SJCRH30 (cell line): ENCODE data around the gene ARL15. TPM values are rescaled to one million over a fixed set of nuclear protein-coding genes. Genes with fewer than 3 reads are reported as not detected.

Experiments
- DNase-seq, 2 experiments: peaks; one replicate each; pipeline ENCODE4 v3.0.0-alpha.2; 2015 to 2020
- H3K27ac ChIP-seq: fragments of 250-450 bp; sonication (Bioruptor Pico); 2 replicates; pipeline ENCODE4 v1.5.1; 2020; ENCODE audit warnings: mild to moderate bottlenecking, moderate library complexity
- H3K27me3 ChIP-seq: fragments of 250-450 bp; sonication (Bioruptor Pico); 2 replicates; pipeline ENCODE4 v1.5.1; 2020; ENCODE audit warnings: mild to moderate bottlenecking, moderate library complexity
- H3K36me3 ChIP-seq: fragments of 250-450 bp; sonication (Bioruptor Pico); 2 replicates; pipeline ENCODE4 v1.5.1; 2020; ENCODE audit warnings: mild to moderate bottlenecking, moderate library complexity
- H3K4me1 ChIP-seq: fragments of 250-450 bp; sonication (Bioruptor Pico); 2 replicates; pipeline ENCODE4 v1.5.1; 2020; ENCODE audit warnings: mild to moderate bottlenecking, moderate library complexity
- H3K4me3 ChIP-seq: fragments of 250-450 bp; sonication (Bioruptor Pico); 2 replicates; pipeline ENCODE4 v1.5.1; 2020; ENCODE audit warnings: mild to moderate bottlenecking, moderate library complexity
- H3K9me3 ChIP-seq: fragments of 250-450 bp; sonication (Bioruptor Pico); replicated peaks from 2 replicates; pipeline ENCODE4 v1.5.1; 2020; ENCODE audit warnings: mild to moderate bottlenecking, moderate library complexity
- total RNA-seq: library from RNA; depleted of rRNA; stranded (reverse); fragments of >200 nt; shearing (Covaris generic); gene quantifications from 2 replicates; pipeline ENCODE4 v1.2.3, GENCODE V29; 2014

Gene ARL15
- total RNA-seq, 1 experiment from 2014 or later = 21.5 TPM

DNA sequence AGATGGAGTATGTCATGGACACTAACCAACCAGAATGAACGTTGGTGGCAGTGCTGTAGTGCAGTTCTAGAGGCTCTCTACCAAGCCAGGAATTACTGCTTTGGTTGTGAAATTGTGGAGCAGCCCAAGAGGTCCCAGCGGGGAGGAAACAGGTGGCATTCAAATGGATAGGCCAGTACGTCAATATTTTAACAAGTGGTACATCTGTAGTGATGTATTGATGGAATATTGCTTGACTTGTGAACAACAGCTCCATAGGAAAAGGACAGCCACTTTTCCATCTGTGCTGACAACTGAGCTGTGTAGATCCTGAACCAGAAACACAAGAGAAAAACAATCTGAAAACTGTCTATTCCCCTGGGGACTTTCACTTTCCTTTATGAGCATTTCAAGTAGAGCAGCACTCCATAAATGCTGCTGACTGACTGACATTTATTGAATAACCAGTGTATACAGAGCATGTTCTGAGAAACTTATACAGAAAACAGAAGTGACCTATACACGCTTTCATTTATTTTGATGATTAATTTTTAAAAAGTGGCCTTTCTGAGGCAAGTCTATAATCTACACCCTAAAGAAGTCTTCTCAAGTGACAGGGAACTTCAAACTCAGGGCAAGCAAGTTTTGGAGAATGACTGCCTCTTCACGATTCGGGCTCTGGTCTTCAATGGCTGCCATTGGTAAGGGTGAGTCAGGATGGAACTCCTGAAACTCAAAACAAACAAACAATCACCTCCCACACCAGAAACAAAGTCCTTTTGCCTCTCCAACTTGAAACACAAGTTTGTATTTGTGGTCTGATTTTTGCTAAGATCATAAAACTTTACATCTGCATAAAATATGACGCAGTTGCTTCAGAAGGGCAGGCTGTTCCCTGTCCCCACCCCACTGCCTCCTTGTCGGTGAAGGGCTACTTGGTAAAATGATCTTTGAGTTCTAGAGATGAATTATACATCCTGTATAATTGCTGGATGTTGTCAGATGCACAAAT, 387.6 kb downstream of the ARL15 start:
- Histone ChIP-seq H3K27me3 (no peaks in the 10 kb centered on the region), H3K36me3 (no peaks in the 10 kb centered on the region), H3K9me3 (no peaks in the 10 kb centered on the region), H3K27ac (no peak overlapping the region), H3K4me1 (peaks cover 12% of the 10 kb centered on the region), H3K4me3 (no peak overlapping the region)
- no peak for DNase-seq

DNA sequence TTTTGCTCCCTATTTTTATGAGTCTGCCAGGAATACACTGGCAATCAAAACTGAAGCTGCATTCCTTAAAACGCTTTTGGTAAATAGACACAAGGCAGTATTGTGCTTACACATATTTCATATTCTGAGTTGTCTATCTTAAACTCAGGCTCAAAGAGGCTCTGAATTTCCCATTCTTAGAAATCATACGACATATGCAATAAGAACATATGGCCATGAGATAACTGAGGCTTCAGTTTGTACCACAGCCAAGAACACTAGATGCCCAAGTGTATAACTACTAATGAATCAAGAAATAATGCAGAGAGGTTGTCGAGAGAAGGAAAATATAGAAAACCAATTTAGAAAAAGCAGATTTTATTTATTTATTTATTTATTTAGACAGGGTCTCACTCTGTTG, 392.5 kb downstream of the ARL15 start:
- no peak for DNase-seq
- H3K9me3 ChIP-seq = no peaks in the 10 kb centered on the region
- peaks cover 9% of the 10 kb centered on the region for H3K4me1 ChIP-seq
- no peaks in the 10 kb centered on the region for H3K27me3 ChIP-seq
- no peaks in the 10 kb centered on the region for H3K36me3 ChIP-seq
- H3K4me3 ChIP-seq = no peak overlapping the region
- no peak overlapping the region for H3K27ac ChIP-seq

GRCh38 chr5:53917095-53917494, 393.3 kb downstream of the ARL15 start:
- H3K27ac ChIP-seq = no peak overlapping the region
- no peak for DNase-seq
- no peaks in the 10 kb centered on the region for H3K9me3 ChIP-seq

DNA sequence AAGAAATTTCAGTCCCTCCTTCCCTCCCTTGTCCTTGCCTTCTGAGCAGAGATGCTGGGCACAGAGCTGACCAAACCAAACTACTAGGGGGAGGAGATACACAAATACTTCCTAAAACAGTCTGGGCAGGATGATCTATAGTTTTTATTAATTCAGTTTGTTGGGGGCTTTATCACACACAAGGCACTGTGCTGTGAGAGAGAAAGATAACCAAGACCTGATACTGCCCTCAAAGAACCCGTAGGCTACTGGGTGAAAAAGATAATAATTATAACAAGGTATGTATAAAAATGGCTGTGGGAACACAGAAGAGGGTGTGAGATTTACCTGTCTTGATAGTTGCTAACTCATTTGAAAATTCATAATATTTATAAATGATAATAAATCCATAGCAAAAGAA, 395.3 kb downstream of the ARL15 start:
- Histone ChIP-seq H3K4me3 (no peak overlapping the region), H3K27ac (no peak overlapping the region), H3K27me3 (no peaks in the 10 kb centered on the region), H3K4me1 (peaks cover 10% of the 10 kb centered on the region), H3K9me3 (no peaks in the 10 kb centered on the region), H3K36me3 (no peaks in the 10 kb centered on the region)
- DNase-seq = no peak

More at GRCh38 chr5:53917095-53917494, 393.3 kb downstream of the ARL15 start:
- H3K4me1 ChIP-seq = peaks cover 9% of the 10 kb centered on the region
- no peak overlapping the region for H3K4me3 ChIP-seq
- H3K36me3 ChIP-seq = no peaks in the 10 kb centered on the region
- H3K27me3 ChIP-seq = no peaks in the 10 kb centered on the region

DNA sequence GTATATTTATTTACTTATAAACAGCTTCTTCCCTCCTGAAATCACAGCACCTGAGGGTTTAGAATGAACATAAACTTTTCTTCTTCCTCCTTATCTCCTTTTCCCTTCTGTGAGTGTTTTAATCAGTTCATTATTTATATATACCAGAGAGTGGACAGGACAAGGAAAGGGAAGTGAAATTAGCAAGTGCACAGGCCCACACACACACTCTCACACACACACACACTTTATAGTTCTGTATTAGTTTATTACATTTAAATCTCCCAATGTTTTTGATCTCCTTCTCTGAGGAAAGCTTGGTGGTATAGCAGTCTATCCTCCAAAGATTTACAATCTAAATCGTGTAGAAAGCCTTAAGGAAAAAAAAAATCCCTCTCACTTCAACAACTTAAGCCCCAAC, 396.4 kb downstream of the ARL15 start:
- Histone ChIP-seq H3K4me1 (peaks cover 4% of the 10 kb centered on the region; the same call in 1 of the 2 replicates), H3K4me3 (no peak overlapping the region), H3K27me3 (no peaks in the 10 kb centered on the region), H3K9me3 (no peaks in the 10 kb centered on the region), H3K36me3 (no peaks in the 10 kb centered on the region), H3K27ac (no peak overlapping the region)
- DNase-seq = no peak

DNA sequence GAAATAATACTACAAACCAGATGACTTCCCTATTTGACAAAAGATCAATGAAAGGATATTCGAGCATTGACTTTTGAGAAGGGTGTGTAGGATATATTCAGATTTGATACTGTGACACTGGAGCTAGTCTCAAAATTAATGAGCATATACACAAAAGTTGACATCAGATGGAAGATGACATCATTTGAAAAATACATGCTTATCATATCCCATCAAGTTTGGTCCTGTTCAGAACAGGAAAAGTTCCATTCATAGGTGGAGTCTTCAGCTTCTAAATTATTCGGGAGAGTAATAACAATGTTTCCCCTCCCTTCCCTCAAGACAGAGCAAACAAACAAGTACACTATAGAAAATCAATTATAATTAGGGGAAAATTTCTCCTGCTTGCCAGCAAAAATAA, 401.6 kb downstream of the ARL15 start:
- Histone ChIP-seq H3K4me3 (no peak overlapping the region), H3K36me3 (no peaks in the 10 kb centered on the region), H3K9me3 (0 out of 2 replicates have a peak, but pooled peaks cover 3% of the 10 kb centered on the region), H3K4me1 (peaks cover 2% of the 10 kb centered on the region; the same call in 1 of the 2 replicates), H3K27me3 (no peaks in the 10 kb centered on the region), H3K27ac (no peak overlapping the region)
- DNase-seq = no peak

DNA sequence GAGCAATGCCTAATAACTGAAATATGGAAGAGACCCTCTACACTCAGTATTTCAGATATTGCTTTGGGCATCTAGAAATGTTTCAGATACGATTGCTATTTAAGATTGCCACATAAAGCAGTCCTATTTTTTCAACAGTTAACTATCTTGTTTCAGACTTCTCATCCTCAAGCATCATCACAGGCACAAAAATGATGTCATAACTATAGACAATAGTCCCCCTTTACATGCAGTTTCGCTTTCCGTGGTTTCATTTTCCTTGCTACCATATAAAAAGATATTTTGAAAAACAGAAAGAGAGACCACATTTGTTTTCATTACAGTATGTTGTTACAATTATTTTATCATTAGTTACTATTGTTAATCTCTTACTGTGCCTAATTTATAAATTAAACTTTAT, 402.5 kb downstream of the ARL15 start:
- Histone ChIP-seq H3K27ac (no peak overlapping the region), H3K36me3 (no peaks in the 10 kb centered on the region), H3K4me1 (peaks cover 2% of the 10 kb centered on the region; the same call in 1 of the 2 replicates), H3K27me3 (no peaks in the 10 kb centered on the region), H3K9me3 (0 out of 2 replicates have a peak, but pooled peaks cover 3% of the 10 kb centered on the region), H3K4me3 (no peak overlapping the region)
- DNase-seq = no peak

GRCh38 chr5:53906736-53907135, 403.6 kb downstream of the ARL15 start:
- no peak for DNase-seq
- Histone ChIP-seq H3K4me1 (peaks cover 2% of the 10 kb centered on the region; the same call in 1 of the 2 replicates), H3K27ac (no peak overlapping the region), H3K36me3 (no peaks in the 10 kb centered on the region), H3K27me3 (no peaks in the 10 kb centered on the region), H3K4me3 (no peak overlapping the region), H3K9me3 (0 out of 2 replicates have a peak, but pooled peaks cover 3% of the 10 kb centered on the region)

DNA sequence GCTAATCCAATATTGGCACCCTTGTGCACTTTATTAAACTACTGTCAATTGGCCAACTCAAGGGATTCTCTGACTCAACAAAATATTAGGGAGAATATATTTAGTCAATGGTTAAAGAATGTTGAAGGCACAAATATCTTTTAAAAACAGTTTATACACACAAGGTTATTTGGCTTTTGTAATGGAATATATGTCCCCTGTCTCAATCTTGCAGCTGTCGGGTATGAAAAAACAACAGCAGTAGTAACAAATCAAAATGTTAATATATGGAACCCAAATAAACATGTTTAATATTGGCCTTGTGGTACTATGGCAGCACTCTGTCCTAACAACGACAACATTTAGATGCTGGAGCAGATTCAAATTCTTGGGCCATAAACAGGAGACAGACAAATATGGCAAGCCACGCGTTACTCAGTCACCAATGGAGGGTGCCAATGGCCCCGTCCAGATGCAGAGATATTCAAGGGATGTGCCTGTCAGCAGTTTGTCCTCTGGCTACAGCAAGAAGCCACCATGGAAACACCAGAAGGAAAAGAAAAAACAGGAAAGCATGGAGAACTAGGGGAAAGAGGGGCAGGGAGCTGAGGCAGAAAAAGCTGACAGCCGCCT, 408.0 kb downstream of the ARL15 start:
- no peaks in the 10 kb centered on the region; the same call in 1 of the 2 replicates for H3K9me3 ChIP-seq
- H3K4me3 ChIP-seq = no peak overlapping the region
- H3K4me1 ChIP-seq = no peaks in the 10 kb centered on the region
- H3K27me3 ChIP-seq = no peaks in the 10 kb centered on the region
- H3K27ac ChIP-seq = no peak overlapping the region
- H3K36me3 ChIP-seq = no peaks in the 10 kb centered on the region
- no peak for DNase-seq

GRCh38 chr5:53900677-53901076, 409.7 kb downstream of the ARL15 start:
- no peak for DNase-seq
- Histone ChIP-seq H3K4me3 (no peak overlapping the region), H3K36me3 (no peaks in the 10 kb centered on the region), H3K27ac (no peak overlapping the region), H3K27me3 (no peaks in the 10 kb centered on the region), H3K9me3 (peaks cover 2% of the 10 kb centered on the region; the same call in 1 of the 2 replicates), H3K4me1 (no peaks in the 10 kb centered on the region)

- H3K9me3 ChIP-seq = peaks cover 2% of the 10 kb centered on the region; the same call in 1 of the 2 replicates
- H3K4me3 ChIP-seq = no peak overlapping the region
- no peak overlapping the region for H3K27ac ChIP-seq
- no peaks in the 10 kb centered on the region for H3K27me3 ChIP-seq
- H3K36me3 ChIP-seq = no peaks in the 10 kb centered on the region
- peaks cover 14% of the 10 kb centered on the region; the same call in 1 of the 2 replicates for H3K4me1 ChIP-seq
- no peak for DNase-seq
Observed at GRCh38 chr5:53895091-53895683, 415.2 kb downstream of the ARL15 start.

DNA sequence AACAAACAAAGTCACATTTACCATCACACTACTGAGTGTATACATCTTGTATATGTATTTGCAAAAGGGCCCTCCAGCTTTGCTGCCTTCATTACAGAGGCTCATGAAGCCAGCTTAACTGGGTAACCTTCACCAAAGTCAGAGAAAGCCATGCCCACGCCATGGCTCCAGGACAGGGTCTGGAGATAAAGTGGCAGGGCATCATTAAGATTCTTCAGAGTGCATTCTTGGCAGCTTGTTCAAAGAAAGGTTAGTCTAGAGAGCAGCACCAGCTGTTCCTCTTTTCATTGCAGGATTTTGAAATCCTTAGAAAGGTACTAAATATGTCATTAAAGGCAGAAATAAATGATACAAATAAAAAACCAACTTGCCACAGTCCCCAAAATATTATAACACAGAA, 416.7 kb downstream of the ARL15 start:
- no peak for DNase-seq
- Histone ChIP-seq H3K4me1 (peaks cover 18% of the 10 kb centered on the region; the same call in 1 of the 2 replicates), H3K27ac (no peak overlapping the region), H3K36me3 (no peaks in the 10 kb centered on the region), H3K4me3 (no peak overlapping the region), H3K27me3 (no peaks in the 10 kb centered on the region), H3K9me3 (peaks cover 2% of the 10 kb centered on the region; the same call in 1 of the 2 replicates)

- DNase-seq = no peak
Observed at GRCh38 chr5:53892224-53892623, 418.1 kb downstream of the ARL15 start.

GRCh38 chr5:53891159-53891558, 419.2 kb downstream of the ARL15 start:
- DNase-seq = no peak
- no peaks in the 10 kb centered on the region for H3K9me3 ChIP-seq
- peak overlapping the region; percentile 53; the same call in 1 of the 2 replicates for H3K27ac ChIP-seq

More at GRCh38 chr5:53892224-53892623, 418.1 kb downstream of the ARL15 start:
- no peak overlapping the region for H3K4me3 ChIP-seq
- no peak overlapping the region for H3K27ac ChIP-seq
- no peaks in the 10 kb centered on the region for H3K27me3 ChIP-seq
- 0 out of 2 replicates have a peak, but pooled peaks cover 1% of the 10 kb centered on the region for H3K9me3 ChIP-seq
- no peaks in the 10 kb centered on the region for H3K36me3 ChIP-seq
- peaks cover 23% of the 10 kb centered on the region for H3K4me1 ChIP-seq

More at GRCh38 chr5:53891159-53891558, 419.2 kb downstream of the ARL15 start:
- H3K4me3 ChIP-seq = no peak overlapping the region
- H3K36me3 ChIP-seq = no peaks in the 10 kb centered on the region
- no peaks in the 10 kb centered on the region for H3K27me3 ChIP-seq
- peaks cover 30% of the 10 kb centered on the region for H3K4me1 ChIP-seq
